NCI-H748 (cell line): ENCODE data around the gene HPCAL1.

Source experiments
- DNase-seq: peaks from one replicate; lab custom pipeline; 2025; ENCODE audit not compliant: unreplicated experiment; lab: John Stamatoyannopoulos, UW

Gene HPCAL1

GRCh38 chr2:10419553-10420257, 117.0 kb downstream of the HPCAL1 start:
- no peak for DNase-seq

DNA sequence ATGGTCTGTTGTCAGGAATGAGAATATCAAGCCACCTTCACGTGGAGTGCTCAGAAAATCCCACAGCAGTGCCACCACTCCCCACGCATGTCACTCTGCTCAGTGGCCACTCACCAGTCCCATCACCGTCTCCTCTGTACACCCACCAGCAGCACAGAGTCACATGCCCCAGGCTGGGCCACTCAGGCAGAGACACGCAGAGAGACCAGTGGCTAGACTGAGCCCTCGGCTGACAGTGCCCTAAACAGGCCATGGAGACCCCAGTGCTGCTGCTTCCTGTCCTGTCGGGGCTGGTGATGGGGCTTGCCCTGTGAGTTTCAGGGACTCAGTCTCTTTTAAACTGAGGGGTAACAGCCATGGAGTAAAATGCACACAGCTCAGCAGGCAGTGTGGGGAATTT, 119.5 kb downstream of the HPCAL1 start:
- no peak for DNase-seq

- no peak for DNase-seq
Observed at GRCh38 chr2:10422732-10423399, 120.2 kb downstream of the HPCAL1 start.

DNA sequence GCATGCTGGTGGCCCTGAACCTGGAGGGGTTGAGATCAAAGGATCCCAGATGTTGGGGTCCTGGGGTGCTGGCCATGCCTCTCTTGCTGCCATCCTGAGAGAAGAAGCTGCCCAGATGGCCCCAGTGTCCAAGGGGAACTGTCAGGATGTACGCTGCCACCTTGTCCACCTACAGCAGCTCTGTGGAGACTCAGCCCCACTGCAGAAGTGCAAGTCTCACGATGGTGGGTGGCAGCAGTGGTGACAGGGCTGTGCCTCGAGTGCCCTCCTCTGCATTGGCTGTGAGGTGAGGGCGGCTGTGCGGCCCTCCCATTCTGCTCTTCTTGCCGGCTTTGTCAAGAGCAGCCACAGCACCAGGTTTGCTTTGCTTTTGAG, 120.7 kb downstream of the HPCAL1 start:
- DNase-seq: no peak

GRCh38 chr2:10424051-10424450, 121.3 kb downstream of the HPCAL1 start:
- no peak for DNase-seq

- no peak for DNase-seq
Observed at GRCh38 chr2:10424916-10425505, 122.3 kb downstream of the HPCAL1 start.

GRCh38 chr2:10425699-10426098, 123.0 kb downstream of the HPCAL1 start:
- no peak for DNase-seq

GRCh38 chr2:10426726-10427617, 124.3 kb downstream of the HPCAL1 start:
- no peak for DNase-seq

DNA sequence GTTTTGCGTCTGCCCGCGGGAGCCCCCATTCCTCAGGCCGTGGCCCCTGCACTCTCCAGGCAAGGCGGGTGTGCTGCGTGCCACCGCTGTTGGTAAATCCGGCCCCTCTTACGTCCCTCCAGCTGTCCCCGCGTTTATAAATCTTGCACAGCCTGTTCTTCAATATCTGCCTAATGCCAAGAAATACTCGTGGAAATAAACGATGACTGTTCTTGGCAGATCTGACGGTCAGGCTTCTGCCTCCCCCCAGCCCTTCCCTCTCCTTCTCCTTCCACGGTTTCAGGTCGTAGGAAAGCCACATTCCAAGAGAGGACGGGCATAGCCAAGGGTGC, 124.9 kb downstream of the HPCAL1 start:
- DNase-seq: no peak

GRCh38 chr2:10428355-10428754, 125.7 kb downstream of the HPCAL1 start:
- DNase-seq: no peak

DNA sequence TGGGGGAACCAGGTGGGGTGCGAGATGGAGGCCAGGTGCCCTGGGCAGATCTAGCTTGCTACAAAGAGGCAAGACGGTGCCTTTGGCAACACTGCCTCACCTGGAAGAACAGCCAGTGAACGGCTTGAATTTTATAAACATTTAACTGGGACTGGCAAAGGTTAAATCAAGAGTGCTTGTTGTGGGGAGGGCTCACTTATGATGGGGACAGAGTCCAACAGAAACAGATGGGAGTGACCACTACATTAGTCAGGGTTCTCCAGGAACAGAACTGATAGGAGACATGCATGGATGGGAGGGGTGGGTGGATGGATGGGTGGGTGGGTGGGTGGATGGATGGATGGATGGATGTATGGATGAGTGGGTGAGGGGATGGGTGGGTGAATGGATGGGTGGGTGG, 126.2 kb downstream of the HPCAL1 start:
- no peak for DNase-seq

- no peak for DNase-seq
Observed at GRCh38 chr2:10430886-10431622, 128.3 kb downstream of the HPCAL1 start.

DNA sequence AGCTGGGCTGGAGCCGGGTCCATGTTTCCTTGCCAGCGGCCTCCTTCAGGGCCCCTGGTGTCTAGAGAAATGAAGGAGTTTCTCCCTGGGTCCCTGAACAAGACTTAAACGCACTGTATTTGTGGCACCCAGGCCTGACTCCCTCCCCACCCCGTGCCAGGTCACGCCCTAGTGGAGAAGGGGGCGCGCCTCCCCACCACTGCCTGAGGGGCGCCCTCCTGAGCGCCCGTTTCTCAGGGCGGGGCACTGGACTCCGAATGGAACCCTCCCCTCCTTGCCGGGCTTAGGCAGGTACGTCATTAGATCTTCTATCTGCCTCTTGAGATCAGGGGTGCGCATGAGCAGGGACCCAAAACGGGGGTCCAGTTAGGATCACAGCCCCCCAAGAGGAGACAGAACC, 129.1 kb downstream of the HPCAL1 start:
- DNase-seq: no peak

- no peak for DNase-seq
Observed at GRCh38 chr2:10432311-10433181, 129.8 kb downstream of the HPCAL1 start.

DNA sequence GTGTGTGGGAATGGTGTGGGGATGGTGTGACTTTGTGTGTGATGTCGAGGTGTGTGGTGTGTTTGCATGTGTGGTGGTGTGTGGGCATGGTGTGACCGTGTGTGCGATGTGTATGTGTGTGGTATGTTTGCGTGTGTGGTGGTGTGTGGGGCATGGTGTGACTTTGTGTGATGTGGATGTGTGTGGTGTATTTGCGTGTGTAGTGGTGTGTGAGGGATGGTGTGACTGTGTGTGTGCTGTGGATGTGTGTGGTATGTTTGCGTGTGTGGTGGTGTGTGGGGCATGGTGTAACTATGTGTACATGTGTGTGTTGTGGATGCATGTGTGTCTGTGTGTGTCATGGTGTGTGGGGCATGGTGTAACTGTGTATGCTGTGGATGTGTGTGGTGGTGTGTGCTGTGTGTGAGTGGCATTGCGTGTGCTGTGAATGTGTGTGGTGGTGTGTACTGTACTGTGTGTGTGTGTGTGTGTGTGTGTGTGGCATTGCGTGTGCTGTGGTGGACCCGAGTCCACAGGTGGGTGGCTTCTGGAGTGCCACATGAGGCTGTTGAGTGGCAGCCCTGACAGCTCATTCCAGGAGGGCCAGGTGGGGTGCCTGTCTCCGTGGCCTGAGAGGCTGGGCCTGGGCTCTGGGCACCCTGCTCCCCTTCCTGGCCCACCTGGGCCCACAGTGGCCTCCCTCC, 130.7 kb downstream of the HPCAL1 start:
- DNase-seq: no peak

- no peak for DNase-seq
Observed at GRCh38 chr2:10433947-10434885, 131.5 kb downstream of the HPCAL1 start.

- DNase-seq: peak; percentile 82
Observed at GRCh38 chr2:10434886-10435819, 132.4 kb downstream of the HPCAL1 start.
